Endodermal cell (in vitro differentiated cells): Measurements from ENCODE around the gene SLCO1A2. TPM values are rescaled to one million over a fixed set of nuclear protein-coding genes. Genes with fewer than 3 reads are reported as not detected.

Experiments used
- DNase-seq: peaks from one replicate; pipeline ENCODE4 v3.0.0-alpha.2; 2017
- H3K27ac ChIP-seq: 2 replicates; pipeline ENCODE4 v1.5.1; 2013; ENCODE audit warnings: mild to moderate bottlenecking, low read depth, low read length, moderate library complexity
- H3K27me3 ChIP-seq: 2 replicates; pipeline ENCODE4 v1.6.1; 2013; ENCODE audit warnings: mild to moderate bottlenecking, low read length, moderate library complexity; ENCODE audit not compliant: insufficient read depth, control insufficient read depth, poor library complexity, severe bottlenecking
- H3K36me3 ChIP-seq: 2 replicates; pipeline ENCODE4 v1.7.0; 2013; ENCODE audit warnings: mild to moderate bottlenecking, low read length, moderate library complexity; ENCODE audit not compliant: control insufficient read depth, insufficient read depth
- H3K4me1 ChIP-seq: one replicate; pipeline ENCODE4 v1.7.0; 2013; ENCODE audit warnings: low read length; ENCODE audit not compliant: control insufficient read depth, insufficient read depth
- H3K4me3 ChIP-seq: 2 replicates; pipeline ENCODE4 v1.5.1; 2013; ENCODE audit warnings: mild to moderate bottlenecking, low read length, moderate library complexity
- H3K9ac ChIP-seq: 2 replicates; pipeline ENCODE4 v1.6.1; 2013; ENCODE audit warnings: mild to moderate bottlenecking, low read length, moderate library complexity; ENCODE audit not compliant: poor library complexity, severe bottlenecking; ENCODE audit errors: extremely low read depth
- H3K9me3 ChIP-seq: 2 replicates; pipeline ENCODE4 v1.6.1; 2013; ENCODE audit warnings: mild to moderate bottlenecking, low read length, moderate library complexity; ENCODE audit not compliant: control insufficient read depth
- H3K27ac Mint-ChIP-seq: 2 replicates; pipeline ENCODE4 v1.8.0; 2020; ENCODE audit warnings: mixed read lengths
- H3K27me3 Mint-ChIP-seq: 2 replicates; pipeline ENCODE4 v1.8.0; 2021; ENCODE audit warnings: mild to moderate bottlenecking, mixed read lengths; ENCODE audit not compliant: insufficient read depth
- H3K36me3 Mint-ChIP-seq: 2 replicates; pipeline ENCODE4 v1.8.0; 2020; ENCODE audit warnings: low read depth, mixed read lengths
- H3K4me1 Mint-ChIP-seq: 2 replicates; pipeline ENCODE4 v1.8.0; 2020; ENCODE audit warnings: mixed read lengths
- H3K4me3 Mint-ChIP-seq: 2 replicates; pipeline ENCODE4 v1.8.0; 2020; ENCODE audit warnings: mild to moderate bottlenecking, moderate library complexity, mixed read lengths
- H3K9me3 Mint-ChIP-seq: 2 replicates; pipeline ENCODE4 v1.8.0; 2020; ENCODE audit warnings: mild to moderate bottlenecking, mixed read lengths
- WGBS, 2 experiments: methylation state at CpG; one replicate each; pipeline versions ENCODE4 v1.1.5 to v1.1.7; 2013; ENCODE audit warnings: missing lambda C conversion rate in 2 of 2, mixed read lengths in 1 of 2; ENCODE audit not compliant: insufficient coverage in 1 of 2, insufficient read length in 1 of 2; 5-methylcytosine and 5-hydroxymethylcytosine counted together
- total RNA-seq, 2 donors: library from RNA; stranded (reverse); fragmentation: NEBNext Ultra II Directional in 1 of 2; extraction: Animal tissue kit (Norgen Biotek cat#: 25700) in 1 of 2; gene quantifications; 2 replicates in 1 of 2; 3 replicates in 1 of 2; pipeline ENCODE4 v1.2.1, GENCODE V29; 2021
- TF ChIP-seq, protein P1 (sequence below): fragments of 200-600 bp; sonication (generic); conservative IDR thresholded peaks from 2 replicates; pipeline ENCODE4 v1.5.0; 2021; ENCODE audit warnings: antibody characterized with exemption, mild to moderate bottlenecking

Gene SLCO1A2
- total RNA-seq, 2 donors from 2014 or later, result 7.3 to 35.4 TPM

DNA sequence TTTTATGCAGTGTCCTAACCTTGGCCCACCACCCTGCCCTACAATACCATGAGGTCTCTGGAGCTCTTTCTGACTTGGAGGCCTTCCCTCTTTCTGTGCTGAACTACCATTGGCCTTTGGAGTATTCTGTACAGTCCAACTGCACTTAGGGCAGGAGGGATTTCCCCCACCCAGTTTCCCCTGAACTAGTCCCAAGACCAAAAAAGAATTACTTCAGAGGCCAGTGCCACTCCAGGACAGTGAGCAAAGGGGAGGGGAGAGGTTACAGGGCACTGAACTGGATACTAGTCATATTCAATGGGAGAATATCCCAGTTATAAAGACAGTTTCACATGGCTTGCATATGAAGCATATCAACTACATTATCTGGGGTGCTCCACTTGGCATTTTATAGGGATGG, 6.1 kb downstream of the SLCO1A2 start:
- no peak overlapping the region for H3K27ac Mint-ChIP-seq
- H3K9me3 ChIP-seq, result peaks cover 78% of the 10 kb centered on the region
- no peak overlapping the region for H3K4me3 Mint-ChIP-seq
- H3K9me3 Mint-ChIP-seq, result peaks cover 89% of the 10 kb centered on the region
- H3K4me1 ChIP-seq, result no peaks in the 10 kb centered on the region
- H3K27ac ChIP-seq, result no peak overlapping the region
- no peak overlapping the region for H3K4me3 ChIP-seq
- no peaks in the 10 kb centered on the region for H3K27me3 Mint-ChIP-seq
- no peaks in the 10 kb centered on the region for H3K27me3 ChIP-seq
- H3K4me1 Mint-ChIP-seq, result peaks cover 2% of the 10 kb centered on the region
- peaks cover 74% of the 10 kb centered on the region for H3K36me3 Mint-ChIP-seq
- TF ChIP-seq, protein P1, sequence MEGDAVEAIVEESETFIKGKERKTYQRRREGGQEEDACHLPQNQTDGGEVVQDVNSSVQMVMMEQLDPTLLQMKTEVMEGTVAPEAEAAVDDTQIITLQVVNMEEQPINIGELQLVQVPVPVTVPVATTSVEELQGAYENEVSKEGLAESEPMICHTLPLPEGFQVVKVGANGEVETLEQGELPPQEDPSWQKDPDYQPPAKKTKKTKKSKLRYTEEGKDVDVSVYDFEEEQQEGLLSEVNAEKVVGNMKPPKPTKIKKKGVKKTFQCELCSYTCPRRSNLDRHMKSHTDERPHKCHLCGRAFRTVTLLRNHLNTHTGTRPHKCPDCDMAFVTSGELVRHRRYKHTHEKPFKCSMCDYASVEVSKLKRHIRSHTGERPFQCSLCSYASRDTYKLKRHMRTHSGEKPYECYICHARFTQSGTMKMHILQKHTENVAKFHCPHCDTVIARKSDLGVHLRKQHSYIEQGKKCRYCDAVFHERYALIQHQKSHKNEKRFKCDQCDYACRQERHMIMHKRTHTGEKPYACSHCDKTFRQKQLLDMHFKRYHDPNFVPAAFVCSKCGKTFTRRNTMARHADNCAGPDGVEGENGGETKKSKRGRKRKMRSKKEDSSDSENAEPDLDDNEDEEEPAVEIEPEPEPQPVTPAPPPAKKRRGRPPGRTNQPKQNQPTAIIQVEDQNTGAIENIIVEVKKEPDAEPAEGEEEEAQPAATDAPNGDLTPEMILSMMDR, result no peak
- no peak overlapping the region for H3K9ac ChIP-seq
- H3K36me3 ChIP-seq, result no peaks in the 10 kb centered on the region
- DNase-seq, result no peak

DNA sequence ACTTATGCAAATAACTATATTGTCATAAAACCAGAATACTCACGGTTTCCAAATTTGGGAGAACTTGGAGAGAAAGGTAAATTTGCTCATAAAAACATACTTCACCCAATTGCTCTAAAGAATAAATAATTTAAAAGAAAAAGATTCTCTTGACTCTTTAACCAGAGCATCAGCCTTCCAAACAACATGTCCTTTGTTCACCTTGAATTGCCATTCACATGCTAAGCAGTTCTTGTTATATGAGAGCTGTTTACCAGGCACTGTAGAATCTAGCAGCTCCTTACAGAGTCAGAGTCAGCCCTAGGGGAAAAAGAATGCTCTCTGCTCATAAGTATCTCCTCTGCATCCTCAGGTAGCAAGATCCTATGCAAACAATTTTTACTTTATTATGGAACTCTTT, 10.2 kb downstream of the SLCO1A2 start:
- H3K4me1 Mint-ChIP-seq, result peaks cover 2% of the 10 kb centered on the region
- H3K27ac Mint-ChIP-seq, result peak overlapping the region; percentile 76
- Histone ChIP-seq H3K27me3 (no peaks in the 10 kb centered on the region), H3K36me3 (no peaks in the 10 kb centered on the region), H3K4me1 (no peaks in the 10 kb centered on the region), H3K27ac (no peak overlapping the region), H3K9me3 (peaks cover 54% of the 10 kb centered on the region), H3K9ac (no peak overlapping the region), H3K4me3 (no peak overlapping the region)
- no peaks in the 10 kb centered on the region for H3K27me3 Mint-ChIP-seq
- 40% methylated on average over 1 of the region's 1 CpG; no CpG with 5 or more reads in 1 of the 2 experiments for WGBS, 2 experiments
- TF ChIP-seq, protein P1, result no peak
- peaks cover 55% of the 10 kb centered on the region for H3K9me3 Mint-ChIP-seq
- H3K4me3 Mint-ChIP-seq, result no peak overlapping the region
- DNase-seq, result no peak
- peaks cover 42% of the 10 kb centered on the region for H3K36me3 Mint-ChIP-seq

DNA sequence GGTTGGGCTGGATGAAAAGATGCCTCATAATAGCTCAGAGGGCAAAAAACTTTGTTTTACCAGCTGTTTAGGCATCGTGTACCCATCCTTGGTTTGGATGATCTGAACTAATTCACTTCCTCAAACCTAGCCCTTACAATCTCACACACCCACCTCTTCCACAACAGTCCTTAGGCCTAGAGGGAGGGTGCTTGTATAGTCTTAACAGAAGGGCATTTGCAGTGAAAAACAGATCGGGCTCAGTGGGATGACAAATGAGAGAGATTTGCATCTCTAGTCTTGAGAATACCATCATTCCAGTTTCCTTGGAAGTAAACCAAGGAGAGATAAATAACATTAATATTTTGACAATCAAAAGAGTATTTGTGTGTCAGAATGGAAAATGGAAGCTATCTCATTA, 11.0 kb downstream of the SLCO1A2 start:
- Mint-ChIP-seq H3K4me1 (peaks cover 2% of the 10 kb centered on the region), H3K4me3 (no peak overlapping the region), H3K27ac (peak overlapping the region; percentile 29), H3K27me3 (no peaks in the 10 kb centered on the region), H3K9me3 (peaks cover 47% of the 10 kb centered on the region), H3K36me3 (peaks cover 42% of the 10 kb centered on the region)
- DNase-seq, result no peak
- H3K9ac ChIP-seq, result no peak overlapping the region
- peaks cover 46% of the 10 kb centered on the region for H3K9me3 ChIP-seq
- WGBS, 2 experiments, result 73 to 83% methylated on average over 1 to 2 of the region's 2 CpGs
- no peak overlapping the region for H3K27ac ChIP-seq
- H3K27me3 ChIP-seq, result no peaks in the 10 kb centered on the region
- no peaks in the 10 kb centered on the region for H3K4me1 ChIP-seq
- TF ChIP-seq, protein P1, result no peak
- no peaks in the 10 kb centered on the region for H3K36me3 ChIP-seq
- H3K4me3 ChIP-seq, result no peak overlapping the region
